WTC11 (cell line): ENCODE results near the gene ASCC1. TPM values are rescaled to one million over a fixed set of nuclear protein-coding genes. Genes with fewer than 3 reads are reported as not detected.

Source experiments
- ATAC-seq: fragments of 200-7000 bp; cut with Tn5 transposase; 2 replicates; pipeline ENCODE4 v1.10.0; 2021; ENCODE audit warnings: mild to moderate bottlenecking, moderate library complexity
- CTCF ChIA-PET: fragments of 300-600 bp; sonication (Branson Sonifier 250); formaldehyde crosslinking; loops from one replicate; lab custom pipeline; 2021; ENCODE audit warnings: antibody characterized with exemption; lab: Charles Lee
- POLR2A ChIA-PET: fragments of 350-600 bp; sonication (Branson Sonifier 250); formaldehyde crosslinking; loops from one replicate; lab custom pipeline; 2021; ENCODE audit warnings: antibody characterized with exemption; lab: Charles Lee
- DNase-seq: peaks from one replicate; pipeline ENCODE4 v3.0.0; 2021; ENCODE audit warnings: low spot score
- H3K27ac Mint-ChIP-seq: 2 replicates; pipeline ENCODE4 v1.8.0; 2021; ENCODE audit warnings: mixed read lengths
- H3K27me3 Mint-ChIP-seq: 2 replicates; pipeline ENCODE4 v1.8.0; 2021; ENCODE audit warnings: low read depth, mild to moderate bottlenecking, moderate library complexity, mixed read lengths
- H3K36me3 Mint-ChIP-seq: 2 replicates; pipeline ENCODE4 v1.8.0; 2021; ENCODE audit warnings: mixed read lengths
- H3K4me1 Mint-ChIP-seq: 2 replicates; pipeline ENCODE4 v1.8.0; 2022; ENCODE audit warnings: mixed read lengths
- H3K4me3 Mint-ChIP-seq: 2 replicates; pipeline ENCODE4 v1.8.0; 2021; ENCODE audit warnings: mild to moderate bottlenecking, moderate library complexity, mixed read lengths
- H3K9me3 Mint-ChIP-seq: 2 replicates; pipeline ENCODE4 v1.8.0; 2021; ENCODE audit warnings: mixed read lengths
- CREB1 ChIP-seq: sonication (generic); formaldehyde crosslinking; IDR thresholded peaks from 2 replicates; pipeline ENCODE4 v1.8.0; 2023; ENCODE audit warnings: mild to moderate bottlenecking, missing genetic modification reagents
- ETV6 ChIP-seq: sonication (generic); formaldehyde crosslinking; IDR thresholded peaks from 2 replicates; pipeline ENCODE4 v1.8.1; 2022; ENCODE audit warnings: mild to moderate bottlenecking, missing genetic modification reagents
- GABPB1 ChIP-seq: sonication (generic); formaldehyde crosslinking; IDR thresholded peaks from 2 replicates; pipeline ENCODE4 v1.8.1; 2023; ENCODE audit warnings: mild to moderate bottlenecking, missing genetic modification reagents
- HMGA2 ChIP-seq: fragments of 250-450 bp; sonication (Bioruptor Pico); IDR thresholded peaks from 2 replicates; pipeline ENCODE4 v1.4.0; 2021; ENCODE audit warnings: mild to moderate bottlenecking, moderate library complexity
- IRF1 ChIP-seq: sonication (generic); formaldehyde crosslinking; IDR thresholded peaks from 2 replicates; pipeline ENCODE4 v1.8.0; 2023; ENCODE audit warnings: missing genetic modification reagents
- JUN ChIP-seq: sonication (generic); formaldehyde crosslinking; IDR thresholded peaks from 2 replicates; pipeline ENCODE4 v1.8.0; 2023; ENCODE audit warnings: mild to moderate bottlenecking, missing genetic modification reagents
- NFYB ChIP-seq: sonication (generic); formaldehyde crosslinking; conservative IDR thresholded peaks from 2 replicates; pipeline ENCODE4 v1.8.0; 2022; ENCODE audit warnings: low read depth, missing genetic modification reagents
- PREB ChIP-seq: sonication (generic); formaldehyde crosslinking; IDR thresholded peaks from 2 replicates; pipeline ENCODE4 v1.8.1; 2022; ENCODE audit warnings: mild to moderate bottlenecking, missing genetic modification reagents, moderate library complexity, borderline replicate concordance
- RELA ChIP-seq: sonication (generic); formaldehyde crosslinking; IDR thresholded peaks from 2 replicates; pipeline ENCODE4 v1.8.1; 2022; ENCODE audit warnings: missing genetic modification reagents, mild to moderate bottlenecking, borderline replicate concordance
- RORB ChIP-seq: fragments of 250-450 bp; sonication (Bioruptor Pico); IDR thresholded peaks from 2 replicates; pipeline ENCODE4 v1.9.0; 2021; ENCODE audit warnings: mild to moderate bottlenecking
- SMAD3 ChIP-seq: sonication (generic); formaldehyde crosslinking; IDR thresholded peaks from 2 replicates; pipeline ENCODE4 v1.8.0; 2022; ENCODE audit warnings: missing genetic modification reagents, mild to moderate bottlenecking, borderline replicate concordance
- TCF7 ChIP-seq: sonication (generic); formaldehyde crosslinking; IDR thresholded peaks from 2 replicates; pipeline ENCODE4 v1.8.0; 2022; ENCODE audit warnings: mild to moderate bottlenecking, low read depth, missing genetic modification reagents, moderate library complexity
- TEAD4 ChIP-seq: sonication (generic); formaldehyde crosslinking; IDR thresholded peaks from 2 replicates; pipeline ENCODE4 v1.8.0; 2022; ENCODE audit warnings: mild to moderate bottlenecking, missing genetic modification reagents
- ZNF121 ChIP-seq: sonication (generic); formaldehyde crosslinking; IDR thresholded peaks from 2 replicates; pipeline ENCODE4 v1.8.0; 2023; ENCODE audit warnings: missing genetic modification reagents
- ZNF138 ChIP-seq: sonication (generic); formaldehyde crosslinking; conservative IDR thresholded peaks from 2 replicates; pipeline ENCODE4 v1.8.1; 2022; ENCODE audit warnings: mild to moderate bottlenecking, moderate library complexity, missing genetic modification reagents
- total RNA-seq: library from RNA; stranded (reverse); gene quantifications from 3 replicates; pipeline ENCODE4 v1.2.3, GENCODE V29; 2021
- TF ChIP-seq, protein P1 (sequence below): sonication (generic); formaldehyde crosslinking; IDR thresholded peaks from 2 replicates; pipeline ENCODE4 v1.8.0; 2023; ENCODE audit warnings: mild to moderate bottlenecking, missing genetic modification reagents
- TF ChIP-seq, protein P2 (sequence below): sonication (generic); formaldehyde crosslinking; IDR thresholded peaks from 2 replicates; pipeline ENCODE4 v1.8.1; 2022; ENCODE audit warnings: missing genetic modification reagents, borderline replicate concordance
- TF ChIP-seq, protein P3 (sequence below): sonication (generic); formaldehyde crosslinking; IDR thresholded peaks from 2 replicates; pipeline ENCODE4 v1.8.0; 2022; ENCODE audit warnings: missing genetic modification reagents
- TF ChIP-seq, protein P4 (sequence below): sonication (generic); formaldehyde crosslinking; IDR thresholded peaks from 2 replicates; pipeline ENCODE4 v1.8.0; 2022; ENCODE audit warnings: mild to moderate bottlenecking, missing genetic modification reagents
- TF ChIP-seq, protein P5 (sequence below): sonication (generic); formaldehyde crosslinking; IDR thresholded peaks from 2 replicates; pipeline ENCODE4 v1.8.1; 2022; ENCODE audit warnings: low read depth, missing genetic modification reagents, borderline replicate concordance

ASCC1 gene
- total RNA-seq, 1 experiment from 2014 or later: 30.4 TPM

DNA sequence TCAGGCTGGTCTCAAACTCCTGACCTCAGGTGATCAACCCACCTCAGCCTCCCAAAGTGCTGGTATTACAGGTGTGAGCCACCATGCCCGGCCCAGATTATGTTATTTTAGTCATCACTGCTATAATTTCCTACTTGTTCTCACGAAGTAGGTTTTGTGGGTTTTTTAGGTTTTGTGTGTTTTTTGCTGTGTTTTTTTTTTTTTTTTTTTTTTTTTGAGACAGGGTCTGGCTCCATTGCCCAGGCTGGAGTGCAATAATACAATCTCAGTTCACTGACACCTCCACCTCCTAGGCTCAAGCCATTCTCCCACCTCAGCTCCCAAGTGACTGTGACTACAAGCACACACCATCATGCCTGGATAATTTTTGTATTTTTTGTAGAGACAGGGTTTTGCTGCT is 21.1 kb downstream of the ASCC1 start (continued):
- TF ChIP-seq, protein P1, sequence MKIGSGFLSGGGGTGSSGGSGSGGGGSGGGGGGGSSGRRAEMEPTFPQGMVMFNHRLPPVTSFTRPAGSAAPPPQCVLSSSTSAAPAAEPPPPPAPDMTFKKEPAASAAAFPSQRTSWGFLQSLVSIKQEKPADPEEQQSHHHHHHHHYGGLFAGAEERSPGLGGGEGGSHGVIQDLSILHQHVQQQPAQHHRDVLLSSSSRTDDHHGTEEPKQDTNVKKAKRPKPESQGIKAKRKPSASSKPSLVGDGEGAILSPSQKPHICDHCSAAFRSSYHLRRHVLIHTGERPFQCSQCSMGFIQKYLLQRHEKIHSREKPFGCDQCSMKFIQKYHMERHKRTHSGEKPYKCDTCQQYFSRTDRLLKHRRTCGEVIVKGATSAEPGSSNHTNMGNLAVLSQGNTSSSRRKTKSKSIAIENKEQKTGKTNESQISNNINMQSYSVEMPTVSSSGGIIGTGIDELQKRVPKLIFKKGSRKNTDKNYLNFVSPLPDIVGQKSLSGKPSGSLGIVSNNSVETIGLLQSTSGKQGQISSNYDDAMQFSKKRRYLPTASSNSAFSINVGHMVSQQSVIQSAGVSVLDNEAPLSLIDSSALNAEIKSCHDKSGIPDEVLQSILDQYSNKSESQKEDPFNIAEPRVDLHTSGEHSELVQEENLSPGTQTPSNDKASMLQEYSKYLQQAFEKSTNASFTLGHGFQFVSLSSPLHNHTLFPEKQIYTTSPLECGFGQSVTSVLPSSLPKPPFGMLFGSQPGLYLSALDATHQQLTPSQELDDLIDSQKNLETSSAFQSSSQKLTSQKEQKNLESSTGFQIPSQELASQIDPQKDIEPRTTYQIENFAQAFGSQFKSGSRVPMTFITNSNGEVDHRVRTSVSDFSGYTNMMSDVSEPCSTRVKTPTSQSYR (CRISPR knock-in tag): no peak
- TF ChIP-seq, protein P2, sequence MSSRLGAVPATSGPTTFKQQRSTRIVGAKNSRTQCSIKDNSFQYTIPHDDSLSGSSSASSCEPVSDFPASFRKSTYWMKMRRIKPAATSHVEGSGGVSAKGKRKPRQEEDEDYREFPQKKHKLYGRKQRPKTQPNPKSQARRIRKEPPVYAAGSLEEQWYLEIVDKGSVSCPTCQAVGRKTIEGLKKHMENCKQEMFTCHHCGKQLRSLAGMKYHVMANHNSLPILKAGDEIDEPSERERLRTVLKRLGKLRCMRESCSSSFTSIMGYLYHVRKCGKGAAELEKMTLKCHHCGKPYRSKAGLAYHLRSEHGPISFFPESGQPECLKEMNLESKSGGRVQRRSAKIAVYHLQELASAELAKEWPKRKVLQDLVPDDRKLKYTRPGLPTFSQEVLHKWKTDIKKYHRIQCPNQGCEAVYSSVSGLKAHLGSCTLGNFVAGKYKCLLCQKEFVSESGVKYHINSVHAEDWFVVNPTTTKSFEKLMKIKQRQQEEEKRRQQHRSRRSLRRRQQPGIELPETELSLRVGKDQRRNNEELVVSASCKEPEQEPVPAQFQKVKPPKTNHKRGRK (CRISPR knock-in tag): no peak
- TF ChIP-seq PREB (no peak), JUN (CRISPR knock-in tag) (no peak)

DNA sequence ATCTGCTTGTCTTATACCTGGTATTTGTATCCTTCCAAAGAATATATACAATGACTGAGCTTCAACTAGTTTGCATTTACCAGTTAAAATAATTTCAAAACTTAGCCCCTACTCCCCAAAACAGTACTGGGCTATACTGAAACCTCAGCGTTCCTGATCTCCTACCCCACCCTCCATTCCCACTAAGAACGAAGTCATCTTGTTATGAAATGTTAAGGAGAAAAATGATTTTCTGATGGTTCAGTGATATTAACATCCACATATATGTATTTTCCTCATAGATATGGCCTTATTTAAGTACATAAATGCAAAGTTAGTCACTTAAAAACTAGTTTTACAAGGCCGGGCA is 29.1 kb downstream of the ASCC1 start:
- TF ChIP-seq ETV6 (CRISPR knock-in tag) (no peak), IRF1 (no peak), NFYB (CRISPR knock-in tag) (no peak), ZNF121 (CRISPR knock-in tag) (no peak), CREB1 (CRISPR knock-in tag) (no peak), HMGA2 (CRISPR knock-in tag) (no peak)
- TF ChIP-seq, all 79 proteins: peak for 0
- Mint-ChIP-seq H3K27ac (no peak overlapping the region), H3K9me3 (peaks cover 17% of the 10 kb centered on the region), H3K27me3 (no peaks in the 10 kb centered on the region), H3K36me3 (peaks cover 37% of the 10 kb centered on the region), H3K4me3 (no peak overlapping the region), H3K4me1 (no peaks in the 10 kb centered on the region)
- CTCF ChIA-PET: no interaction called here
- ATAC-seq (no peak), DNase-seq (no peak)
- POLR2A ChIA-PET: no interaction called here

DNA sequence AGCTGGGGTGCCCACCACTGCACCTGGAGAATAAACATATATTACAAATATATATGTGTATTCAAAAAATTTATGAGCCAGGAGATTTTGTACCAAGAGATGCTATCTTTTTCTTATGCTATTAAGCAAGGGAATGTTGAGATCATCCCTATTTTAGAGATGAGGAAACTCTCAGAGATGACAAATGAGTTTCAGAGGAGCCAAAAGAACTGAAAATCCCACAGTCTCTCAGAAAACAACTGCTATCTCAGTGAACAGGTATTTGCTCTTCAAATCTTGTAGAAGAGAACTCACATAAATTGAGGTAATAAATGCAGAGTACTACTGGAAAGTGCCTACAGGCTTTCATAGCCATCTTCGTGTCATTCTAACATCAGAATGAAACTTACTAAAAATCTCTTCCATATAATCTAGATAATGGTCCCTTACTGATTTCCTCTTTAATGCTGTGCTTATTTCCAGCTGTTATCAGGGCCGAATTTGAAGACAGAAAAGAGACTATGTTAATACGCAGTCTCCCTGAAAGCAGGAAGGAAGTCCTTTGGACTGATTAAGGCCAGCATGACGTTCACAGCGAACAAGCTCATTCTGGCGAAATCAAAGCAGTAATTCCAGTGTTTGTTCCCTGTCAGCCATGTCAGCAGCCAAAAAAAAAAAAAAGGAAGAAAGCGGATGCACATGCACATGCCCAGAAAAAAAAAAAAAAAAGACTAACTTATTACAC is 29.7 kb downstream of the ASCC1 start:
- Mint-ChIP-seq H3K4me3 (no peak overlapping the region), H3K4me1 (no peaks in the 10 kb centered on the region), H3K27me3 (no peaks in the 10 kb centered on the region), H3K36me3 (peaks cover 40% of the 10 kb centered on the region), H3K9me3 (peaks cover 17% of the 10 kb centered on the region), H3K27ac (no peak overlapping the region)
- ATAC-seq: no peak
- TF ChIP-seq RORB (CRISPR knock-in tag): no peak
- TF ChIP-seq, protein P3, sequence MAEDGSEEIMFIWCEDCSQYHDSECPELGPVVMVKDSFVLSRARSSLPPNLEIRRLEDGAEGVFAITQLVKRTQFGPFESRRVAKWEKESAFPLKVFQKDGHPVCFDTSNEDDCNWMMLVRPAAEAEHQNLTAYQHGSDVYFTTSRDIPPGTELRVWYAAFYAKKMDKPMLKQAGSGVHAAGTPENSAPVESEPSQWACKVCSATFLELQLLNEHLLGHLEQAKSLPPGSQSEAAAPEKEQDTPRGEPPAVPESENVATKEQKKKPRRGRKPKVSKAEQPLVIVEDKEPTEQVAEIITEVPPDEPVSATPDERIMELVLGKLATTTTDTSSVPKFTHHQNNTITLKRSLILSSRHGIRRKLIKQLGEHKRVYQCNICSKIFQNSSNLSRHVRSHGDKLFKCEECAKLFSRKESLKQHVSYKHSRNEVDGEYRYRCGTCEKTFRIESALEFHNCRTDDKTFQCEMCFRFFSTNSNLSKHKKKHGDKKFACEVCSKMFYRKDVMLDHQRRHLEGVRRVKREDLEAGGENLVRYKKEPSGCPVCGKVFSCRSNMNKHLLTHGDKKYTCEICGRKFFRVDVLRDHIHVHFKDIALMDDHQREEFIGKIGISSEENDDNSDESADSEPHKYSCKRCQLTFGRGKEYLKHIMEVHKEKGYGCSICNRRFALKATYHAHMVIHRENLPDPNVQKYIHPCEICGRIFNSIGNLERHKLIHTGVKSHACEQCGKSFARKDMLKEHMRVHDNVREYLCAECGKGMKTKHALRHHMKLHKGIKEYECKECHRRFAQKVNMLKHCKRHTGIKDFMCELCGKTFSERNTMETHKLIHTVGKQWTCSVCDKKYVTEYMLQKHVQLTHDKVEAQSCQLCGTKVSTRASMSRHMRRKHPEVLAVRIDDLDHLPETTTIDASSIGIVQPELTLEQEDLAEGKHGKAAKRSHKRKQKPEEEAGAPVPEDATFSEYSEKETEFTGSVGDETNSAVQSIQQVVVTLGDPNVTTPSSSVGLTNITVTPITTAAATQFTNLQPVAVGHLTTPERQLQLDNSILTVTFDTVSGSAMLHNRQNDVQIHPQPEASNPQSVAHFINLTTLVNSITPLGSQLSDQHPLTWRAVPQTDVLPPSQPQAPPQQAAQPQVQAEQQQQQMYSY (CRISPR knock-in tag): no peak
- TF ChIP-seq TCF7 (CRISPR knock-in tag): no peak
- no peak for TF ChIP-seq GABPB1 (CRISPR knock-in tag)
- TF ChIP-seq RELA (CRISPR knock-in tag): no peak
- TF ChIP-seq TEAD4 (CRISPR knock-in tag): no peak
- TF ChIP-seq ZNF138 (CRISPR knock-in tag): no peak
- TF ChIP-seq, protein P4, sequence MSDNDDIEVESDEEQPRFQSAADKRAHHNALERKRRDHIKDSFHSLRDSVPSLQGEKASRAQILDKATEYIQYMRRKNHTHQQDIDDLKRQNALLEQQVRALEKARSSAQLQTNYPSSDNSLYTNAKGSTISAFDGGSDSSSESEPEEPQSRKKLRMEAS (CRISPR knock-in tag): no peak
- TF ChIP-seq, protein P5, sequence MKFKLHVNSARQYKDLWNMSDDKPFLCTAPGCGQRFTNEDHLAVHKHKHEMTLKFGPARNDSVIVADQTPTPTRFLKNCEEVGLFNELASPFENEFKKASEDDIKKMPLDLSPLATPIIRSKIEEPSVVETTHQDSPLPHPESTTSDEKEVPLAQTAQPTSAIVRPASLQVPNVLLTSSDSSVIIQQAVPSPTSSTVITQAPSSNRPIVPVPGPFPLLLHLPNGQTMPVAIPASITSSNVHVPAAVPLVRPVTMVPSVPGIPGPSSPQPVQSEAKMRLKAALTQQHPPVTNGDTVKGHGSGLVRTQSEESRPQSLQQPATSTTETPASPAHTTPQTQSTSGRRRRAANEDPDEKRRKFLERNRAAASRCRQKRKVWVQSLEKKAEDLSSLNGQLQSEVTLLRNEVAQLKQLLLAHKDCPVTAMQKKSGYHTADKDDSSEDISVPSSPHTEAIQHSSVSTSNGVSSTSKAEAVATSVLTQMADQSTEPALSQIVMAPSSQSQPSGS: no peak
- TF ChIP-seq SMAD3 (CRISPR knock-in tag): no peak
- TF ChIP-seq, all 79 proteins: peak for 0
- ChIA-PET CTCF (no interaction called here), POLR2A (interaction anchor here (0.6 kb wide), 1 partner anchor 1442 kb away, joined by 4 read pairs; no protein-coding TSS in a partner anchor)
- no peak for DNase-seq
